Ishikawa (cell line): Measurements from ENCODE around the gene PRR15L.

ENCODE experiments used
- CEBPB ChIP-seq: IDR thresholded peaks from 2 replicates; pipeline ENCODE4 v1.6.1; 2012
- CREB1 ChIP-seq: IDR thresholded peaks from 2 replicates; pipeline ENCODE4 v1.6.1; 2012; ENCODE audit warnings: low read depth
- EGR1 ChIP-seq: IDR thresholded peaks from 2 replicates; pipeline ENCODE4 v1.6.1; 2012
- EP300 ChIP-seq: IDR thresholded peaks from 2 replicates; pipeline ENCODE4 v1.6.1; 2012; ENCODE audit warnings: borderline replicate concordance
- FOXM1 ChIP-seq: IDR thresholded peaks from 2 replicates; pipeline ENCODE4 v1.6.1; 2012; ENCODE audit warnings: low read depth, borderline replicate concordance
- NFIC ChIP-seq: IDR thresholded peaks from 2 replicates; pipeline ENCODE4 v1.6.1; 2012
- RAD21 ChIP-seq: IDR thresholded peaks from 2 replicates; pipeline ENCODE4 v1.6.1; 2012; ENCODE audit warnings: low read depth
- TAF1 ChIP-seq: IDR thresholded peaks from 2 replicates; pipeline ENCODE4 v1.6.1; 2012; ENCODE audit warnings: low read depth, mild to moderate bottlenecking
- TCF12 ChIP-seq: IDR thresholded peaks from 2 replicates; pipeline ENCODE4 v1.6.1; 2012; ENCODE audit warnings: low read depth
- TEAD4 ChIP-seq: IDR thresholded peaks from 2 replicates; pipeline ENCODE4 v1.6.1; 2012
- YY1 ChIP-seq: IDR thresholded peaks from 2 replicates; pipeline ENCODE4 v1.6.1; 2012; ENCODE audit warnings: low read depth
- ZBTB7A ChIP-seq: IDR thresholded peaks from 2 replicates; pipeline ENCODE4 v1.6.1; 2012; ENCODE audit warnings: low read depth
- TF ChIP-seq, protein P1 (sequence below): IDR thresholded peaks from 2 replicates; pipeline ENCODE4 v1.6.1; 2012
- TF ChIP-seq, protein P2 (sequence below): IDR thresholded peaks from 2 replicates; pipeline ENCODE4 v1.6.1; 2012; ENCODE audit warnings: low read depth, mild to moderate bottlenecking
- TF ChIP-seq, protein P3 (sequence below): IDR thresholded peaks from 2 replicates; pipeline ENCODE4 v1.6.1; 2012

The PRR15L gene

DNA sequence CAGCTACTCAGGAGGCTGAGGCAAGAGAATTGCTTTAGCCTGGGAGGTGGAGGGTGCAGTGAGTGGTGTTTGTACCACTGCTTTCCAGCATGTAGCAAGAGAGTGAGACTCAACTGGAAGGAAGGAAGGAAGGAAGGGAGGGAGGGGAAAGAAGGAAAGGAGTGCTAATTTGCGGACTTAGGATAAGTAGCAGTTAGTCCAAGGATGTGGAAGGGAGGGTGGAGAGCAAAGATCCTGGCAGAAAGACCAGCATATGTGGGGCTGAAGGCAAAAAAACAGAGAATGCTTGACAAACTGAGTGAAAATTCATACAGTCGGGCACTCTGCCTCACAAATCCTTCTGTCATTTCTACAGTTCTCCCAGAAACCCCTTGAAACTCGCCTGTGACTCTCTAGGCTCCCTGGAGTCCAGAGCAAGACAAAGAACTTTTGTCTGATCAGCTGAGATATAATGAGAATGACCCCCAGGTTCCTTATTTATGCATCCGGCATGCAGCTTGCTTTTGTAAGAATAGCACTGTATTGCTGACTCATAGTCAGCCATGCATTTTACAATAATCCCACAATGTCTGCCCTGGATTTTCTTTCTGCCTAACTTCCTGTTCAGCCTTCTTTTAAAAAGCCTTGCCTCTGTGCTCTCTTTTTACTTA, 44.7 kb upstream of the PRR15L start:
- TF ChIP-seq ZBTB7A, result 0 out of 2 replicates have a peak, but pooled peaks have one; percentile 2
- peak; percentile 33; the same call in 1 of the 2 replicates for TF ChIP-seq EP300
- no peak for TF ChIP-seq EGR1
- TF ChIP-seq, protein P1, sequence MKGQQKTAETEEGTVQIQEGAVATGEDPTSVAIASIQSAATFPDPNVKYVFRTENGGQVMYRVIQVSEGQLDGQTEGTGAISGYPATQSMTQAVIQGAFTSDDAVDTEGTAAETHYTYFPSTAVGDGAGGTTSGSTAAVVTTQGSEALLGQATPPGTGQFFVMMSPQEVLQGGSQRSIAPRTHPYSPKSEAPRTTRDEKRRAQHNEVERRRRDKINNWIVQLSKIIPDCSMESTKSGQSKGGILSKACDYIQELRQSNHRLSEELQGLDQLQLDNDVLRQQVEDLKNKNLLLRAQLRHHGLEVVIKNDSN, result no peak
- 0 out of 2 replicates have a peak, but pooled peaks have one; percentile 9 for TF ChIP-seq TAF1
- no peak for TF ChIP-seq CREB1
- TF ChIP-seq, protein P2, sequence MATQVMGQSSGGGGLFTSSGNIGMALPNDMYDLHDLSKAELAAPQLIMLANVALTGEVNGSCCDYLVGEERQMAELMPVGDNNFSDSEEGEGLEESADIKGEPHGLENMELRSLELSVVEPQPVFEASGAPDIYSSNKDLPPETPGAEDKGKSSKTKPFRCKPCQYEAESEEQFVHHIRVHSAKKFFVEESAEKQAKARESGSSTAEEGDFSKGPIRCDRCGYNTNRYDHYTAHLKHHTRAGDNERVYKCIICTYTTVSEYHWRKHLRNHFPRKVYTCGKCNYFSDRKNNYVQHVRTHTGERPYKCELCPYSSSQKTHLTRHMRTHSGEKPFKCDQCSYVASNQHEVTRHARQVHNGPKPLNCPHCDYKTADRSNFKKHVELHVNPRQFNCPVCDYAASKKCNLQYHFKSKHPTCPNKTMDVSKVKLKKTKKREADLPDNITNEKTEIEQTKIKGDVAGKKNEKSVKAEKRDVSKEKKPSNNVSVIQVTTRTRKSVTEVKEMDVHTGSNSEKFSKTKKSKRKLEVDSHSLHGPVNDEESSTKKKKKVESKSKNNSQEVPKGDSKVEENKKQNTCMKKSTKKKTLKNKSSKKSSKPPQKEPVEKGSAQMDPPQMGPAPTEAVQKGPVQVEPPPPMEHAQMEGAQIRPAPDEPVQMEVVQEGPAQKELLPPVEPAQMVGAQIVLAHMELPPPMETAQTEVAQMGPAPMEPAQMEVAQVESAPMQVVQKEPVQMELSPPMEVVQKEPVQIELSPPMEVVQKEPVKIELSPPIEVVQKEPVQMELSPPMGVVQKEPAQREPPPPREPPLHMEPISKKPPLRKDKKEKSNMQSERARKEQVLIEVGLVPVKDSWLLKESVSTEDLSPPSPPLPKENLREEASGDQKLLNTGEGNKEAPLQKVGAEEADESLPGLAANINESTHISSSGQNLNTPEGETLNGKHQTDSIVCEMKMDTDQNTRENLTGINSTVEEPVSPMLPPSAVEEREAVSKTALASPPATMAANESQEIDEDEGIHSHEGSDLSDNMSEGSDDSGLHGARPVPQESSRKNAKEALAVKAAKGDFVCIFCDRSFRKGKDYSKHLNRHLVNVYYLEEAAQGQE, result no peak
- TF ChIP-seq YY1, result peak; percentile 76
- peak; percentile 63 for TF ChIP-seq TEAD4
- peak; percentile 51; the same call in 1 of the 2 replicates for TF ChIP-seq TCF12

DNA sequence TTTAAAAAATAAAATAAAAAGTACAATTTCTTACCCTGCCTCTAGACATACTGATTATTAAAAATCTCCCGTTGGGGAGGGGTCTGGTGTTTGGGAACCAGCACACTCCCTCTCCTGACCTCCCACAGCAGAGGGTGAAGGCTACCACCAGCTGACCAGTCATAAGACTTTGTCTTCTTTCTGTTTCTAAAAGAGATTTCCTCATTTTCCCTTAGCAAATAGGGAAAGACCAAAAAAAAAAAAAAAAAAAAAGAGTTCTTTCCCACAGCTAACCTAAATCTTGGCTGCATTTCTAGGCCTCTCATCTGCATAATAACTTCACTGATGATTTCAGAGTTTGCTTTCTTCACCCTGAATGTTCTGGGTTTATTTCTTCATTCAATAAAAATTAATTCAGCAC, 43.5 kb upstream of the PRR15L start:
- TF ChIP-seq NFIC (no peak), EP300 (no peak), TCF12 (no peak), CEBPB (no peak), EGR1 (no peak), FOXM1 (no peak), TAF1 (no peak), ZBTB7A (no peak)
- TF ChIP-seq, protein P3, sequence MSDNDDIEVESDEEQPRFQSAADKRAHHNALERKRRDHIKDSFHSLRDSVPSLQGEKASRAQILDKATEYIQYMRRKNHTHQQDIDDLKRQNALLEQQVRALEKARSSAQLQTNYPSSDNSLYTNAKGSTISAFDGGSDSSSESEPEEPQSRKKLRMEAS, result no peak

DNA sequence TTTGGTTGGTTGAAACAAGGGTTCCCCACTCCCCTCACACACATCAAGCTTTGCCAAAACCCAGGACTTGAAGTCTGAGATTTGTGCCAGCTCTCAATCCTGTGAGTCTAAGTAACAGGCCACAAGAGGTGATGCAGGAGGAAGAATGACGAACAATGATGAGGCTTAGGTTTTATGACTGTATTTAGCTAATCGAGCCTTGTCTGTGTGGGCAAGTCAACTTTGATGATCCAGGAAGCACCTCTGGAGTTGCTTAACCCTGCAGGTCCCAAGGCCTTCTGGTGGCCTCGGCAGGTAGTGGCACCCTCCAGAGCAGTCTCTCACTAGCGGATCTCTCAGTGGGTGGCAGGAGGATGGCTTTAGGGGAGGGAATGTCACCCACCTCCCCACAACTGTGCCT, 41.9 kb upstream of the PRR15L start:
- TF ChIP-seq EGR1, result no peak
- TF ChIP-seq NFIC, result no peak
- TF ChIP-seq, protein P2, result no peak
- TF ChIP-seq TAF1, result no peak
- no peak for TF ChIP-seq ZBTB7A
- TF ChIP-seq RAD21, result no peak
- TF ChIP-seq, protein P3, result no peak
- TF ChIP-seq, protein P1, result no peak
- no peak for TF ChIP-seq CEBPB
- no peak for TF ChIP-seq CREB1
- no peak for TF ChIP-seq YY1
- no peak for TF ChIP-seq TEAD4

DNA sequence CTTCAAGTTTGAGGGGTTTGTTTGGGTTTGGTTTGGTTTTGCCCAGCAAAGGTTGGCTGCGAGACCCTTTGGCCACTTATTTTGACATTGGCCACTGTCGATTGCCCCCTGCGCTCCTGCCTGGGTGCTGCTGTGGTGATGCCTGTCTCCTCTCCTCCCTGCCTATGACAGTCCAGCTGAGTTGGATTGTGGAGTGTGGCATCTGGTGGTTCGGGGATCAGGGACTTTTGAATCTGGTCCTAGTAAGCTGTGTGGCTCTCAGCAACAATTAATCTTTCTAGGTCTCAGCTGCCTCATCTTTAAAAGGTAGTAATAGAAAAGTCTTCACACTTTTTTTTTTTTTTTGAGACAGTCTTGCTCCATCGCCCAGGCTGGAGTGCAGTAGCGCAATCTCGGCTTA, 40.4 kb upstream of the PRR15L start:
- TF ChIP-seq TAF1 (no peak), NFIC (no peak), YY1 (no peak), TCF12 (no peak), CEBPB (no peak)
- TF ChIP-seq, protein P1, result no peak
- TF ChIP-seq, protein P2, result no peak
